ENCODE measurements around the gene PPP3CA.

PPP3CA gene

DNA sequence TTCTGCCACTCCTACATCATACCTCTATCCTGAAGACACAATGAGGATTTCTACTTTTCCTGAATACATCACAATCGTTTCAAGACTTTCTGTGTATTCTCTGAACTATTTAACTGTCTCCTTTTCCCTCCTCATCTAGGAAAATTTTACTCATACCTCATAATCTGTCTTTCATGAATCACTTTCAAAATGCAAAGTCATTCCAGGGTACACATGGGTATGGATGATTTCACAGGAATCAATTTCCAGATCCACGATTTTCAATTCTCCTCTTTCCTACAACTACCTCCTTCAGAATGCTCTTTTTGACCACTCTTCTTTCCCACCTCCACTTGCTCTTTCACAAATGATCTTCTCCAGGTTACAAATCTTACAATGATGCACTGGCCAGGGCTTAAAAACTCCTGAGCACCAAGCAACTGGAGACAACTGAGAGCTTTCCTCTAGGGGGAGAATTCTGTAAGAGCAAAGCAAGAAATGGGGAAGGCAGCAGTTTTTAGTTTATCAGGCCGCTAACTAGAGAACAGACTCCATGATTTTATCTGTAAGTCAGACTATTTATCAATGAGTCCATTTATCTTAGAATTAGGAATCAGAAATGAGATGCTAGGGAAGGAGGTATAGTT, 116.4 kb downstream of the PPP3CA start:
- DNase-seq (ENCODE audit: low spot score) = no peak
- Histone ChIP-seq H3K4me3 (ENCODE audit: severe bottlenecking) (no peak overlapping the region), H3K27me3 (ENCODE audit: insufficient read depth, poor library complexity, severe bottlenecking) (no peaks in the 10 kb centered on the region), H3K27ac (ENCODE audit: poor library complexity, severe bottlenecking) (no peak overlapping the region), H3K9me3 (ENCODE audit: severe bottlenecking) (no peaks in the 10 kb centered on the region), H3K4me1 (ENCODE audit: insufficient read depth, poor library complexity, severe bottlenecking) (peaks cover 29% of the 10 kb centered on the region), H3K36me3 (ENCODE audit: low read depth) (peaks cover 4% of the 10 kb centered on the region; the same call in 1 of the 2 replicates)
- no peak for ATAC-seq (ENCODE audit: low read depth)
- TF ChIP-seq, protein P1, sequence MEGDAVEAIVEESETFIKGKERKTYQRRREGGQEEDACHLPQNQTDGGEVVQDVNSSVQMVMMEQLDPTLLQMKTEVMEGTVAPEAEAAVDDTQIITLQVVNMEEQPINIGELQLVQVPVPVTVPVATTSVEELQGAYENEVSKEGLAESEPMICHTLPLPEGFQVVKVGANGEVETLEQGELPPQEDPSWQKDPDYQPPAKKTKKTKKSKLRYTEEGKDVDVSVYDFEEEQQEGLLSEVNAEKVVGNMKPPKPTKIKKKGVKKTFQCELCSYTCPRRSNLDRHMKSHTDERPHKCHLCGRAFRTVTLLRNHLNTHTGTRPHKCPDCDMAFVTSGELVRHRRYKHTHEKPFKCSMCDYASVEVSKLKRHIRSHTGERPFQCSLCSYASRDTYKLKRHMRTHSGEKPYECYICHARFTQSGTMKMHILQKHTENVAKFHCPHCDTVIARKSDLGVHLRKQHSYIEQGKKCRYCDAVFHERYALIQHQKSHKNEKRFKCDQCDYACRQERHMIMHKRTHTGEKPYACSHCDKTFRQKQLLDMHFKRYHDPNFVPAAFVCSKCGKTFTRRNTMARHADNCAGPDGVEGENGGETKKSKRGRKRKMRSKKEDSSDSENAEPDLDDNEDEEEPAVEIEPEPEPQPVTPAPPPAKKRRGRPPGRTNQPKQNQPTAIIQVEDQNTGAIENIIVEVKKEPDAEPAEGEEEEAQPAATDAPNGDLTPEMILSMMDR (IDR thresholded peaks at IDR 0.05; ENCODE audit: poor library complexity, severe bottlenecking) = no peak

DNA sequence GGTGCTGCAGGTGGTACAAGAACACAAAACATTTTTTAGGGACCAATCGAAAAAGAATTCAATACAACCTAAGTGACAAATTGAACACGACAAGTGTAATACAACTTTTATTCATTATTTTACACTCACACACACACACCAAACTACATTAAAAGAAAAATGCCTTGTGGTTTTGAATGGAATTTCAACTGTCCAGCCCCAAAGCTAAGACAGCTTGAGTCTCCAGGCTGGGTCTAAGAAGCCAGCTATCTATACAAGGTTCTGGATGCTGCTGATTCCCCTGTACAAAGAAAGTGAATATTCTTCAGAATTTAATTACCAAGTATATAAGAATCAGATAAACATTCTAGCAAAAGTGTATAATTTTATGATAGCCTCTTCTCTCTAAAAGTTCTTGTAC, 118.2 kb downstream of the PPP3CA start:
- H3K9me3 ChIP-seq (ENCODE audit: severe bottlenecking) = no peaks in the 10 kb centered on the region
- ATAC-seq (ENCODE audit: low read depth) (no peak), DNase-seq (ENCODE audit: low spot score) (no peak)
- no peak overlapping the region for H3K4me3 ChIP-seq (ENCODE audit: severe bottlenecking)
- peaks cover 29% of the 10 kb centered on the region for H3K4me1 ChIP-seq (ENCODE audit: insufficient read depth, poor library complexity, severe bottlenecking)
- TF ChIP-seq, protein P1 (IDR thresholded peaks at IDR 0.05; ENCODE audit: poor library complexity, severe bottlenecking) = no peak
- H3K36me3 ChIP-seq (ENCODE audit: low read depth) = peaks cover 4% of the 10 kb centered on the region; the same call in 1 of the 2 replicates
- no peak overlapping the region for H3K27ac ChIP-seq (ENCODE audit: poor library complexity, severe bottlenecking)
- H3K27me3 ChIP-seq (ENCODE audit: insufficient read depth, poor library complexity, severe bottlenecking) = no peaks in the 10 kb centered on the region

DNA sequence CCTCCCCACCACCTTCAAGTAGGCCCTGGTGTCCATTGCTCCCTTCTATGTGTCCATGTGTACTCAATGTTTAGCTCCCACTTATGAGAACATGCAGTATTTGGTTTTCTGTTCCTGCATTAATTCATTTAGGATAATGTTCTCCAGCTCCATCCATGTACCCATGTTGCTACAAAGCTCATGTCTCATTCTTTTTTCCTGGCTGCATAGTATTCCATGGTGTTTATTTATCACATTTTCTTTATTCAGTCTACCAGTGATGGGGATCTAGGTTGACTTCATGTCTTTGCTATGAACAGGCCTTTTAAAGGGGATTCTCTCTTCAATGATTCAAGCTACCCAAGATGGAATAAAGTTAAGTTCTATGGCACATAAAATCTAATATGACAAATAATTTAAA, 119.6 kb downstream of the PPP3CA start:
- peaks cover 4% of the 10 kb centered on the region; the same call in 1 of the 2 replicates for H3K36me3 ChIP-seq (ENCODE audit: low read depth)
- TF ChIP-seq, protein P1 (IDR thresholded peaks at IDR 0.05; ENCODE audit: poor library complexity, severe bottlenecking) = no peak
- peaks cover 32% of the 10 kb centered on the region for H3K4me1 ChIP-seq (ENCODE audit: insufficient read depth, poor library complexity, severe bottlenecking)
- no peak overlapping the region for H3K27ac ChIP-seq (ENCODE audit: poor library complexity, severe bottlenecking)
- no peak for ATAC-seq (ENCODE audit: low read depth)
- no peak overlapping the region for H3K4me3 ChIP-seq (ENCODE audit: severe bottlenecking)
- DNase-seq (ENCODE audit: low spot score) = no peak
- no peaks in the 10 kb centered on the region for H3K9me3 ChIP-seq (ENCODE audit: severe bottlenecking)
- no peaks in the 10 kb centered on the region for H3K27me3 ChIP-seq (ENCODE audit: insufficient read depth, poor library complexity, severe bottlenecking)

DNA sequence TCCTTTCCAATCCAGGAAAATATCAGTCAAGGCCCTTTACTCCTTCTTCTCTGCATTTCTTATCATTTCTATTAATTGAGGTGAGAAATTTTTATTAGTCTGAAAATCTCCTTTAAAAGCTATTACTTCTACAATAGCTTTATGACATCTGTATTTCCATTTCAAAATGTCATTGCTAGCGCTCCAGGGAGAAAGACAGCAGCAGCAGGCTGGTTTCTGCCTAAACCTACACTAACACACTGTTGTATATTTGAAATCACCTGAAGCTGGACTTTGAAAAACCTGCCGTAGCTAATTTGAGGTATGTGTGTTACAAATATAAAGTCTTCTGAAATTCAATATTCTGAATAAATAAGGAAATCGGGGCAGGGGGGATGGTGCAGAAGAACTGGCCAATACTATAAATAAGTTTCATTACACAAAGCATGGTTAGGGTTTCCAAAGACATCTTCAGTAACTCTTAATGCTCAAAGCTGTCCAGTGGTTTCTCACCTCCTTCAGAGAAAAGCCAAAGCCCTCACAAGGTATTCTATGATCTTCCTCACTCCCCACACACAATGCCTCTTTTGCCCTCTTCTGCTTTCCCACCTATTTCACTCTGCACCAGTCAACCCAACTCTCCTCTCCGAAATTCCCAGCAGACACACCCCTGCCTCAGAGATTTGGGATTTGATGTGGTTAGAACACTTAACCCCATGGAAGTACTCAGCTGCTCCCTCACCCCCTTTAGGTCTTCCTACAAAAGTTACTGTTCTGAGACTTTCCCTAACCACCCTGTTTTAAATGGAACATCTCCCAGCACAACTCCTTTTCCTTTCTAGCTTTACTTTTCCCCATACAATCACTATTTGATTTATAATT, 122.7 kb downstream of the PPP3CA start:
- no peak for ATAC-seq (ENCODE audit: low read depth)
- Histone ChIP-seq H3K36me3 (ENCODE audit: low read depth) (peaks cover 4% of the 10 kb centered on the region; the same call in 1 of the 2 replicates), H3K27me3 (ENCODE audit: insufficient read depth, poor library complexity, severe bottlenecking) (no peaks in the 10 kb centered on the region), H3K9me3 (ENCODE audit: severe bottlenecking) (no peaks in the 10 kb centered on the region), H3K4me3 (ENCODE audit: severe bottlenecking) (no peak overlapping the region), H3K27ac (ENCODE audit: poor library complexity, severe bottlenecking) (no peak overlapping the region), H3K4me1 (ENCODE audit: insufficient read depth, poor library complexity, severe bottlenecking) (peaks cover 18% of the 10 kb centered on the region)
- no peak for DNase-seq (ENCODE audit: low spot score)
- TF ChIP-seq, protein P1 (IDR thresholded peaks at IDR 0.05; ENCODE audit: poor library complexity, severe bottlenecking) = no peak

All from RWPE2 (cell line).